NCI-H2171 treated with DMSO at 0.1 percent for 48 hours (cell line): ENCODE data around the gene BIRC6.
"Not testable (repeated sequence)": the region's sequence is repeated elsewhere in the genome, so short reads cannot be mapped to it uniquely, and the experiment has no call there.

Experiments used
- DNase-seq: peaks from one replicate; lab custom pipeline; 2025; lab: John Stamatoyannopoulos, UW

BIRC6 gene

GRCh38 chr2:32356681-32357317 lies at the start of gene BIRC6:
Gene BIRC6, plus strand, starts transcription at chr2:32357023. Its CDS starts 139 bp downstream, at chr2:32357162.
- DNase-seq: peak; percentile 95

- no peak for DNase-seq
Measured at GRCh38 chr2:32310577-32310976, 46.2 kb upstream of the BIRC6 start.

GRCh38 chr2:32314886-32315285 lies 41.9 kb upstream of the BIRC6 start:
- no peak for DNase-seq

- not testable (repeated sequence) for DNase-seq
Measured at GRCh38 chr2:32328679-32329078, 28.1 kb upstream of the BIRC6 start.

- not testable (repeated sequence) for DNase-seq
Measured at GRCh38 chr2:32329180-32329980, 27.4 kb upstream of the BIRC6 start.

GRCh38 chr2:32330136-32330535 lies 26.7 kb upstream of the BIRC6 start:
- DNase-seq: no peak

GRCh38 chr2:32342801-32343200 lies 14.0 kb upstream of the BIRC6 start:
- no peak for DNase-seq

- not testable (repeated sequence) for DNase-seq
Measured at GRCh38 chr2:32350797-32351196, 6.0 kb upstream of the BIRC6 start.

GRCh38 chr2:32355976-32356680 lies 695 bp upstream of the BIRC6 start:
- peak; percentile 49 for DNase-seq

GRCh38 chr2:32357318-32358110 lies 691 bp downstream of the BIRC6 start:
- DNase-seq: no peak

GRCh38 chr2:32358111-32358482 lies 1.3 kb downstream of the BIRC6 start:
- DNase-seq: no peak

- no peak for DNase-seq
Measured at GRCh38 chr2:32360416-32360815, 3.6 kb downstream of the BIRC6 start.

- not testable (repeated sequence) for DNase-seq
Measured at GRCh38 chr2:32362997-32363396, 6.2 kb downstream of the BIRC6 start.

GRCh38 chr2:32363597-32363996 lies 6.8 kb downstream of the BIRC6 start:
- no peak for DNase-seq

- not testable (repeated sequence) for DNase-seq
Measured at GRCh38 chr2:32364290-32364689, 7.5 kb downstream of the BIRC6 start.

- not testable (repeated sequence) for DNase-seq
Measured at GRCh38 chr2:32365679-32366078, 8.9 kb downstream of the BIRC6 start.

- no peak for DNase-seq
Measured at GRCh38 chr2:32366595-32366994, 9.8 kb downstream of the BIRC6 start.

- no peak for DNase-seq
Measured at GRCh38 chr2:32369222-32369621, 12.4 kb downstream of the BIRC6 start.

GRCh38 chr2:32370942-32371341 lies 14.1 kb downstream of the BIRC6 start:
- not testable (repeated sequence) for DNase-seq

- no peak for DNase-seq
Measured at GRCh38 chr2:32372519-32373182, 15.8 kb downstream of the BIRC6 start.

- DNase-seq: no peak
Measured at GRCh38 chr2:32375228-32375892, 18.5 kb downstream of the BIRC6 start.
